ENCODE measurements around the gene TPM4.
A peak's percentile ranks its signal among the peaks of the same experiment; 100 is the strongest.

Gene TPM4

DNA sequence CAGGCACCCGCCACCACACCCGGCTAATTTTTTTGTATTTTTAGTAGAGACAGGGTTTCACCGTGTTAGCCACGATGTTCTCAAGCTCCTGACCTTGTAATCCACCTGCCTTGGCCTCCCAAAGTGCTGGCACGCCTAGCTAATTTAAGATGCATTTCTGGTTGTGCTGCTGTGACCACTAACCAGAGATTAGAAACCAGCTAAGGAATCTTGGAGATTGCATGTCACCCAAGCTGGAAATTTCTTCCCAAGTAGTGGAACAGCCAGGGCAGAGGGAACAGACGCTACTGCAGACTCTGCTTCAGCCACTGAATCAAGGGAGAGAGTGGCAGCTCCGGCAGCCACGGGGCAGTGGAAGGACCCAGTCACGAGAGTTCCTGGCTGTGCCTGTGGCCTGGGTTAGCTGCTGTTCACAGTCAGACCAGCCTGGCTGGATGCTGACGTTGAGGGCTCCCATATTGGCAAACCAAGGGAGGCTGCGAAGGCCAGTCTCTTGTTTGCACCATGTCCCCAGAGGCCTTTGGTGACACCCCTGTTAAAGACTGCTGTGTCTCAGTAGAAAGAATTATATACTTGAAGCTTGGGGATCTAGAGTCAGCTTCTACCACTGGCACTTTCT, 7.9 kb downstream of the TPM4 start:
- TF ChIP-seq, protein P1, sequence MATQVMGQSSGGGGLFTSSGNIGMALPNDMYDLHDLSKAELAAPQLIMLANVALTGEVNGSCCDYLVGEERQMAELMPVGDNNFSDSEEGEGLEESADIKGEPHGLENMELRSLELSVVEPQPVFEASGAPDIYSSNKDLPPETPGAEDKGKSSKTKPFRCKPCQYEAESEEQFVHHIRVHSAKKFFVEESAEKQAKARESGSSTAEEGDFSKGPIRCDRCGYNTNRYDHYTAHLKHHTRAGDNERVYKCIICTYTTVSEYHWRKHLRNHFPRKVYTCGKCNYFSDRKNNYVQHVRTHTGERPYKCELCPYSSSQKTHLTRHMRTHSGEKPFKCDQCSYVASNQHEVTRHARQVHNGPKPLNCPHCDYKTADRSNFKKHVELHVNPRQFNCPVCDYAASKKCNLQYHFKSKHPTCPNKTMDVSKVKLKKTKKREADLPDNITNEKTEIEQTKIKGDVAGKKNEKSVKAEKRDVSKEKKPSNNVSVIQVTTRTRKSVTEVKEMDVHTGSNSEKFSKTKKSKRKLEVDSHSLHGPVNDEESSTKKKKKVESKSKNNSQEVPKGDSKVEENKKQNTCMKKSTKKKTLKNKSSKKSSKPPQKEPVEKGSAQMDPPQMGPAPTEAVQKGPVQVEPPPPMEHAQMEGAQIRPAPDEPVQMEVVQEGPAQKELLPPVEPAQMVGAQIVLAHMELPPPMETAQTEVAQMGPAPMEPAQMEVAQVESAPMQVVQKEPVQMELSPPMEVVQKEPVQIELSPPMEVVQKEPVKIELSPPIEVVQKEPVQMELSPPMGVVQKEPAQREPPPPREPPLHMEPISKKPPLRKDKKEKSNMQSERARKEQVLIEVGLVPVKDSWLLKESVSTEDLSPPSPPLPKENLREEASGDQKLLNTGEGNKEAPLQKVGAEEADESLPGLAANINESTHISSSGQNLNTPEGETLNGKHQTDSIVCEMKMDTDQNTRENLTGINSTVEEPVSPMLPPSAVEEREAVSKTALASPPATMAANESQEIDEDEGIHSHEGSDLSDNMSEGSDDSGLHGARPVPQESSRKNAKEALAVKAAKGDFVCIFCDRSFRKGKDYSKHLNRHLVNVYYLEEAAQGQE (IDR thresholded peaks at IDR 0.05; ENCODE audit: low read depth) = no peak
- TF ChIP-seq EP300 (IDR thresholded peaks at IDR 0.05; ENCODE audit: borderline replicate concordance) (no peak), TCF12 (IDR thresholded peaks at IDR 0.05; ENCODE audit: low read depth) (no peak), CEBPB (IDR thresholded peaks at IDR 0.05) (no peak), EGR1 (IDR thresholded peaks at IDR 0.05) (no peak), CREB1 (IDR thresholded peaks at IDR 0.05; ENCODE audit: low read depth) (no peak), FOXM1 (IDR thresholded peaks at IDR 0.05; ENCODE audit: borderline replicate concordance, low read depth) (no peak), NFIC (IDR thresholded peaks at IDR 0.05) (no peak), TAF1 (IDR thresholded peaks at IDR 0.05; ENCODE audit: low read depth) (no peak), YY1 (IDR thresholded peaks at IDR 0.05; ENCODE audit: low read depth) (no peak)
- TF ChIP-seq, protein P2, sequence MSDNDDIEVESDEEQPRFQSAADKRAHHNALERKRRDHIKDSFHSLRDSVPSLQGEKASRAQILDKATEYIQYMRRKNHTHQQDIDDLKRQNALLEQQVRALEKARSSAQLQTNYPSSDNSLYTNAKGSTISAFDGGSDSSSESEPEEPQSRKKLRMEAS (IDR thresholded peaks at IDR 0.05) = no peak
- TF ChIP-seq, protein P3, sequence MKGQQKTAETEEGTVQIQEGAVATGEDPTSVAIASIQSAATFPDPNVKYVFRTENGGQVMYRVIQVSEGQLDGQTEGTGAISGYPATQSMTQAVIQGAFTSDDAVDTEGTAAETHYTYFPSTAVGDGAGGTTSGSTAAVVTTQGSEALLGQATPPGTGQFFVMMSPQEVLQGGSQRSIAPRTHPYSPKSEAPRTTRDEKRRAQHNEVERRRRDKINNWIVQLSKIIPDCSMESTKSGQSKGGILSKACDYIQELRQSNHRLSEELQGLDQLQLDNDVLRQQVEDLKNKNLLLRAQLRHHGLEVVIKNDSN (IDR thresholded peaks at IDR 0.05) = no peak

DNA sequence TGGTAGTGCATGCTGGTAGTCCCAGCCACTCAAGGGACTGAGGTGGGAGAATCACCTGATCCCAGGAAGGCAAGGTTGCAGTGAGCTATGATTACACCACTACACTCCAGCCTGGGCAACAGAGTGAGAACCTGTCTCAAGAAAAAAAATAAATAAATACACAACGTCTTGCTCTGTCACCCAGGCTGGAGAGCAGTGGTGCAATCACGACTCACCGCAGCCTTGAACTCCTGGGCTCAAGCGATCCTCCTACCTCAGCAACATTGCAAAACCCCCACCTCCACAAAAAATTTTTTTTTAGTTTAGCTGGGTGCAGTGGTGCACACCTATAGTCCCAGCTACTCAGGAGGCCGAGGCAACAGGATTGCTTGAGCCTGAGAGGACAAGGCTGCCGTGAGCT, 8.8 kb downstream of the TPM4 start:
- TF ChIP-seq, protein P3 (IDR thresholded peaks at IDR 0.05) = no peak

DNA sequence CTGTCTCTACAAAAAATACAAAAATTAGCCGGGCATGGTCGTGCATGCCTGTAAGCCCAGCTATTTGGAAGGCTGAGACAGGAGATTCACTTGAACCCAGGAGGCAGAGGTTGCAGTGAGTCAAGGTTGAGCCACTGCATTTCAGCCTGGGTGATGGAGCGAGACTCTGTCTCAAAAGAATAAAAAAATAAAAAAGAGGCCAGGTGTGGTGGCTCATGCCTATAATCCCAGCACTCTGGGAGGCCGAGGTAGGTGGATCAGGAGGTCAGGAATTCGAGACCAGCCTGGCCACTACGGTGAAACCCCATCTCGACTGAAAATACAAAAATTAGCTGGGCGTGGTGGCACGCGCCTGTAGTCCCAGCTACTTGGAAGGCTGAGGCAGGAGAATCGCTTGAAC, 11.1 kb downstream of the TPM4 start:
- TF ChIP-seq TCF12 (IDR thresholded peaks at IDR 0.05; ENCODE audit: low read depth) (peak; percentile 71; the same call in 1 of the 2 replicates), EP300 (IDR thresholded peaks at IDR 0.05; ENCODE audit: borderline replicate concordance) (peak; percentile 65; the same call in 1 of the 2 replicates)

DNA sequence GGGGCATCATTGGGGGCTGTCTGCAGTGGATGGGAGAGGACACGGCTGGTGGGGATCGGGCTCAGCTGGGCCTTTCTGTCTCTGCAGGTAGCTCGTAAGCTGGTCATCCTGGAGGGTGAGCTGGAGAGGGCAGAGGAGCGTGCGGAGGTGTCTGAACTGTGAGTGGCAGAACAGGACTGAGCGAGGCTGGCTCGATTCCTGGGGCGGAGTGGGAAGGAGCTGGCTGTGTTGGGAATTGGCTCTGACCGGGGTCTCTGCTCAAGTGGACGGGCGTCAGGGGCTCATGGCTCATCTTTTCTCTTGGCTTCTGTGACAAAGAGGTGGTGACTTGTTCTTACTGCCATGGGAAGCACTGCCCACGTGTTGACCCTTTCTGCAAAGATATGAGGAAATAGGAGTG, 11.6 kb downstream of the TPM4 start:
- TF ChIP-seq EP300 (IDR thresholded peaks at IDR 0.05; ENCODE audit: borderline replicate concordance) (no peak), CEBPB (IDR thresholded peaks at IDR 0.05) (no peak), TCF12 (IDR thresholded peaks at IDR 0.05; ENCODE audit: low read depth) (no peak), EGR1 (IDR thresholded peaks at IDR 0.05) (0 out of 2 replicates have a peak, but pooled peaks have one; percentile 12), RAD21 (IDR thresholded peaks at IDR 0.05; ENCODE audit: low read depth) (no peak), YY1 (IDR thresholded peaks at IDR 0.05; ENCODE audit: low read depth) (no peak), TAF1 (IDR thresholded peaks at IDR 0.05; ENCODE audit: low read depth) (no peak), ZBTB7A (IDR thresholded peaks at IDR 0.05; ENCODE audit: low read depth) (no peak), FOXM1 (IDR thresholded peaks at IDR 0.05; ENCODE audit: borderline replicate concordance, low read depth) (no peak)
- TF ChIP-seq, protein P1 (IDR thresholded peaks at IDR 0.05; ENCODE audit: low read depth) = no peak
- TF ChIP-seq, protein P3 (IDR thresholded peaks at IDR 0.05) = 0 out of 2 replicates have a peak, but pooled peaks have one; percentile 6
- TF ChIP-seq, protein P2 (IDR thresholded peaks at IDR 0.05) = no peak

DNA sequence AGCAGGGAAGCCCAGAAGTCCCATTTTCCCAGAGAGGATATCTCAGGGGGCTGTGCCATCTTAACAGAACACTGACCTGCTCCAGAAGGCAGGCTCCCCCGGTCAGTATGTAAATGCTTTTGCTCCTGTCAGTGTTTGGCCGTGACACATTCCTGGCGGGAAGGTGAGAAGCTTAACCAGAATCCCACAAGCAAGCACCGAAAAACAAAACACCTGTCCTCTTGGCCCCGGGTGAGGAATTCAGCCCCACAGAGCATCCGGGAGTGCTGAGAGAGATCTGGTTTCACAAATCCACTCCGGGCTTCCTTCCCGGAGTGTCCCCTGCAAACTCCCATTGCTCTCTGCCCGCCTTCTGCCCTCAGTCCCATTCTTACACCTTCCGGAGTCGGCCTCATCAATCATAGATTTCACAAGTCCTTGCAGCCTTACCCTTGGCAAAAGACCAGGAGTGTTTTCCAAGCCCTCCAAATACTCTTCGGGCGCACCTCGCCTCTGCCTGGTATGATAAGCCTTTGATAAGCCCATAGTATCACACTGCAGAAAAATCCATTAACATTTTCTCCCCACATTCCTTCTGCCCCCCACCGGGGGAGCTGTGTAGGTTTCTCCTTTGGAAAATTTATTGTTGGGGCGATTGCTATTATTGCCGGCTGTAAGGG, 12.2 kb downstream of the TPM4 start:
- TF ChIP-seq NFIC (IDR thresholded peaks at IDR 0.05) (peak; percentile 95), TCF12 (IDR thresholded peaks at IDR 0.05; ENCODE audit: low read depth) (peak; percentile 99), TAF1 (IDR thresholded peaks at IDR 0.05; ENCODE audit: low read depth) (no peak), YY1 (IDR thresholded peaks at IDR 0.05; ENCODE audit: low read depth) (peak; percentile 43), CEBPB (IDR thresholded peaks at IDR 0.05) (peak; percentile 97), EGR1 (IDR thresholded peaks at IDR 0.05) (no peak), CREB1 (IDR thresholded peaks at IDR 0.05; ENCODE audit: low read depth) (no peak), ZBTB7A (IDR thresholded peaks at IDR 0.05; ENCODE audit: low read depth) (no peak), TEAD4 (IDR thresholded peaks at IDR 0.05) (peak; percentile 90), FOXM1 (IDR thresholded peaks at IDR 0.05; ENCODE audit: borderline replicate concordance, low read depth) (peak; percentile 94), RAD21 (IDR thresholded peaks at IDR 0.05; ENCODE audit: low read depth) (no peak), EP300 (IDR thresholded peaks at IDR 0.05; ENCODE audit: borderline replicate concordance) (peak; percentile 97)
- TF ChIP-seq, protein P2 (IDR thresholded peaks at IDR 0.05) = peak; percentile 61
- TF ChIP-seq, protein P3 (IDR thresholded peaks at IDR 0.05) = no peak
- TF ChIP-seq, protein P1 (IDR thresholded peaks at IDR 0.05; ENCODE audit: low read depth) = peak; percentile 16; the same call in 1 of the 2 replicates
